ENCODE results near the gene NFATC1.
"Not testable (repeated sequence)": the region's sequence is repeated elsewhere in the genome, so short reads cannot be mapped to it uniquely, and the experiment has no call there.

NFATC1 gene

GRCh38 chr18:79472946-79473345 is 77.2 kb downstream of the NFATC1 start:
- no peak overlapping the region for H3K27ac ChIP-seq (ENCODE audit: low read length)
- no peak overlapping the region for H3K4me3 ChIP-seq (ENCODE audit: low read length)
- no peaks in the 10 kb centered on the region for H3K9me3 ChIP-seq (ENCODE audit: insufficient read depth, low read depth, low read length)
- no peaks in the 10 kb centered on the region for H3K4me1 ChIP-seq (ENCODE audit: insufficient read depth, low read length)
- H3K9ac ChIP-seq (ENCODE audit: low read depth, low read length) = no peak overlapping the region
- H3K27me3 ChIP-seq (ENCODE audit: insufficient read depth, low read length) = no peaks in the 10 kb centered on the region
- no peaks in the 10 kb centered on the region for H3K36me3 ChIP-seq (ENCODE audit: insufficient read depth, low read depth, low read length)

- H3K36me3 ChIP-seq (ENCODE audit: insufficient read depth, low read depth, low read length) = no peaks in the 10 kb centered on the region
- H3K4me1 ChIP-seq (ENCODE audit: insufficient read depth, low read length) = no peaks in the 10 kb centered on the region
- no peak overlapping the region for H3K27ac ChIP-seq (ENCODE audit: low read length)
- no peaks in the 10 kb centered on the region for H3K9me3 ChIP-seq (ENCODE audit: insufficient read depth, low read depth, low read length)
- no peak overlapping the region for H3K9ac ChIP-seq (ENCODE audit: low read depth, low read length)
- no peak overlapping the region for H3K4me3 ChIP-seq (ENCODE audit: low read length)
- H3K27me3 ChIP-seq (ENCODE audit: insufficient read depth, low read length) = no peaks in the 10 kb centered on the region
These were observed 80.5 kb downstream of the NFATC1 start for GRCh38 chr18:79476031-79476917.

GRCh38 chr18:79476918-79477571 is 81.3 kb downstream of the NFATC1 start:
- Histone ChIP-seq H3K27ac (ENCODE audit: low read length) (no peak overlapping the region), H3K4me3 (ENCODE audit: low read length) (no peak overlapping the region), H3K4me1 (ENCODE audit: insufficient read depth, low read length) (no peaks in the 10 kb centered on the region), H3K9me3 (ENCODE audit: insufficient read depth, low read depth, low read length) (no peaks in the 10 kb centered on the region), H3K36me3 (ENCODE audit: insufficient read depth, low read depth, low read length) (no peaks in the 10 kb centered on the region), H3K9ac (ENCODE audit: low read depth, low read length) (no peak overlapping the region), H3K27me3 (ENCODE audit: insufficient read depth, low read length) (no peaks in the 10 kb centered on the region)

GRCh38 chr18:79477711-79478483 is 82.2 kb downstream of the NFATC1 start:
- Histone ChIP-seq H3K4me3 (ENCODE audit: low read length) (no peak overlapping the region), H3K27me3 (ENCODE audit: insufficient read depth, low read length) (no peaks in the 10 kb centered on the region), H3K4me1 (ENCODE audit: insufficient read depth, low read length) (no peaks in the 10 kb centered on the region), H3K36me3 (ENCODE audit: insufficient read depth, low read depth, low read length) (no peaks in the 10 kb centered on the region), H3K27ac (ENCODE audit: low read length) (no peak overlapping the region), H3K9me3 (ENCODE audit: insufficient read depth, low read depth, low read length) (no peaks in the 10 kb centered on the region), H3K9ac (ENCODE audit: low read depth, low read length) (no peak overlapping the region)

GRCh38 chr18:79478484-79479115 is 82.9 kb downstream of the NFATC1 start:
- Histone ChIP-seq H3K27ac (ENCODE audit: low read length) (no peak overlapping the region), H3K4me1 (ENCODE audit: insufficient read depth, low read length) (no peaks in the 10 kb centered on the region), H3K36me3 (ENCODE audit: insufficient read depth, low read depth, low read length) (no peaks in the 10 kb centered on the region)

GRCh38 chr18:79479116-79479760 is 83.5 kb downstream of the NFATC1 start:
- no peak overlapping the region for H3K4me3 ChIP-seq (ENCODE audit: low read length)
- no peak overlapping the region for H3K27ac ChIP-seq (ENCODE audit: low read length)
- H3K36me3 ChIP-seq (ENCODE audit: insufficient read depth, low read depth, low read length) = no peaks in the 10 kb centered on the region
- H3K4me1 ChIP-seq (ENCODE audit: insufficient read depth, low read length) = no peaks in the 10 kb centered on the region
- H3K27me3 ChIP-seq (ENCODE audit: insufficient read depth, low read length) = no peaks in the 10 kb centered on the region
- no peaks in the 10 kb centered on the region for H3K9me3 ChIP-seq (ENCODE audit: insufficient read depth, low read depth, low read length)
- no peak overlapping the region; the same call in 1 of the 2 replicates for H3K9ac ChIP-seq (ENCODE audit: low read depth, low read length)

More at GRCh38 chr18:79478484-79479115, 82.9 kb downstream of the NFATC1 start:
- Histone ChIP-seq H3K27me3 (ENCODE audit: insufficient read depth, low read length) (no peaks in the 10 kb centered on the region), H3K9ac (ENCODE audit: low read depth, low read length) (no peak overlapping the region), H3K4me3 (ENCODE audit: low read length) (no peak overlapping the region), H3K9me3 (ENCODE audit: insufficient read depth, low read depth, low read length) (no peaks in the 10 kb centered on the region)

GRCh38 chr18:79479761-79480161 is 84.0 kb downstream of the NFATC1 start:
- no peaks in the 10 kb centered on the region for H3K9me3 ChIP-seq (ENCODE audit: insufficient read depth, low read depth, low read length)
- no peak overlapping the region for H3K4me3 ChIP-seq (ENCODE audit: low read length)
- H3K27ac ChIP-seq (ENCODE audit: low read length) = no peak overlapping the region
- H3K9ac ChIP-seq (ENCODE audit: low read depth, low read length) = no peak overlapping the region
- H3K4me1 ChIP-seq (ENCODE audit: insufficient read depth, low read length) = no peaks in the 10 kb centered on the region
- no peaks in the 10 kb centered on the region for H3K36me3 ChIP-seq (ENCODE audit: insufficient read depth, low read depth, low read length)
- H3K27me3 ChIP-seq (ENCODE audit: insufficient read depth, low read length) = no peaks in the 10 kb centered on the region

GRCh38 chr18:79480171-79481045 is 84.7 kb downstream of the NFATC1 start:
- H3K9me3 ChIP-seq (ENCODE audit: insufficient read depth, low read depth, low read length) = no peaks in the 10 kb centered on the region
- H3K27me3 ChIP-seq (ENCODE audit: insufficient read depth, low read length) = no peaks in the 10 kb centered on the region
- no peaks in the 10 kb centered on the region for H3K4me1 ChIP-seq (ENCODE audit: insufficient read depth, low read length)
- no peak overlapping the region for H3K4me3 ChIP-seq (ENCODE audit: low read length)
- no peak overlapping the region for H3K9ac ChIP-seq (ENCODE audit: low read depth, low read length)
- no peak overlapping the region for H3K27ac ChIP-seq (ENCODE audit: low read length)
- H3K36me3 ChIP-seq (ENCODE audit: insufficient read depth, low read depth, low read length) = no peaks in the 10 kb centered on the region

GRCh38 chr18:79481046-79481790 is 85.5 kb downstream of the NFATC1 start:
- Histone ChIP-seq H3K9me3 (ENCODE audit: insufficient read depth, low read depth, low read length) (no peaks in the 10 kb centered on the region), H3K4me3 (ENCODE audit: low read length) (no peak overlapping the region), H3K4me1 (ENCODE audit: insufficient read depth, low read length) (no peaks in the 10 kb centered on the region), H3K9ac (ENCODE audit: low read depth, low read length) (no peak overlapping the region), H3K27ac (ENCODE audit: low read length) (no peak overlapping the region), H3K27me3 (ENCODE audit: insufficient read depth, low read length) (no peaks in the 10 kb centered on the region), H3K36me3 (ENCODE audit: insufficient read depth, low read depth, low read length) (no peaks in the 10 kb centered on the region)

GRCh38 chr18:79483393-79483792 is 87.7 kb downstream of the NFATC1 start:
- H3K4me1 ChIP-seq (ENCODE audit: insufficient read depth, low read length); H3K27me3 ChIP-seq (ENCODE audit: insufficient read depth, low read length); H3K36me3 ChIP-seq (ENCODE audit: insufficient read depth, low read depth, low read length); H3K9ac ChIP-seq (ENCODE audit: low read depth, low read length); H3K9me3 ChIP-seq (ENCODE audit: insufficient read depth, low read depth, low read length); H3K4me3 ChIP-seq (ENCODE audit: low read length); H3K27ac ChIP-seq (ENCODE audit: low read length): not testable (repeated sequence)
